ENCODE results near the gene AIG1. TPM values are rescaled to one million over a fixed set of nuclear protein-coding genes. Genes with fewer than 3 reads are reported as not detected.

AIG1 gene
- total RNA-seq, 1 donor from 2014 or later: 81.4 TPM

GRCh38 chr6:143096403-143096802 is 35.7 kb downstream of the AIG1 start:
- DNase-seq (ENCODE audit: low spot score): no peak

- DNase-seq (ENCODE audit: low spot score): no peak
Observed at GRCh38 chr6:143097224-143097795, 36.6 kb downstream of the AIG1 start.

- no peak for DNase-seq (ENCODE audit: low spot score)
Observed at GRCh38 chr6:143098054-143098671, 37.5 kb downstream of the AIG1 start.

- DNase-seq (ENCODE audit: low spot score): no peak
Observed at GRCh38 chr6:143099647-143100046, 39.0 kb downstream of the AIG1 start.

GRCh38 chr6:143100429-143100828 is 39.7 kb downstream of the AIG1 start:
- DNase-seq (ENCODE audit: low spot score): no peak

GRCh38 chr6:143103916-143104315 is 43.2 kb downstream of the AIG1 start:
- no peak for DNase-seq (ENCODE audit: low spot score)

- DNase-seq (ENCODE audit: low spot score): no peak
Observed at GRCh38 chr6:143107440-143107839, 46.8 kb downstream of the AIG1 start.

- DNase-seq (ENCODE audit: low spot score): no peak
Observed at GRCh38 chr6:143107911-143108761, 47.4 kb downstream of the AIG1 start.

GRCh38 chr6:143109196-143109595 is 48.5 kb downstream of the AIG1 start:
- DNase-seq (ENCODE audit: low spot score): no peak

GRCh38 chr6:143110572-143110971 is 49.9 kb downstream of the AIG1 start:
- no peak for DNase-seq (ENCODE audit: low spot score)

GRCh38 chr6:143110996-143111395 is 50.3 kb downstream of the AIG1 start:
- no peak for DNase-seq (ENCODE audit: low spot score)

- DNase-seq (ENCODE audit: low spot score): no peak
Observed at GRCh38 chr6:143111443-143111842, 50.8 kb downstream of the AIG1 start.

- no peak for DNase-seq (ENCODE audit: low spot score)
Observed at GRCh38 chr6:143112084-143112768, 51.5 kb downstream of the AIG1 start.

- DNase-seq (ENCODE audit: low spot score): no peak
Observed at GRCh38 chr6:143112837-143113236, 52.1 kb downstream of the AIG1 start.

- no peak for DNase-seq (ENCODE audit: low spot score)
Observed at GRCh38 chr6:143115728-143116127, 55.0 kb downstream of the AIG1 start.

GRCh38 chr6:143117108-143117507 is 56.4 kb downstream of the AIG1 start:
- DNase-seq (ENCODE audit: low spot score): no peak

- DNase-seq (ENCODE audit: low spot score): no peak
Observed at GRCh38 chr6:143119260-143119659, 58.6 kb downstream of the AIG1 start.

GRCh38 chr6:143123081-143123480 is 62.4 kb downstream of the AIG1 start:
- DNase-seq (ENCODE audit: low spot score): no peak

GRCh38 chr6:143123941-143124340 is 63.3 kb downstream of the AIG1 start:
- DNase-seq (ENCODE audit: low spot score): no peak

- no peak for DNase-seq (ENCODE audit: low spot score)
Observed at GRCh38 chr6:143125455-143125854, 64.8 kb downstream of the AIG1 start.

GRCh38 chr6:143125864-143126573 is 65.3 kb downstream of the AIG1 start:
- no peak for DNase-seq (ENCODE audit: low spot score)

- DNase-seq (ENCODE audit: low spot score): no peak
Observed at GRCh38 chr6:143126574-143126941, 65.9 kb downstream of the AIG1 start.

Measured in mucosa of gallbladder (tissue), 1 donor.